ENCODE measurements around the gene GFRA4.
A peak's percentile ranks its signal among the peaks of the same experiment; 100 is the strongest.

GFRA4 gene

DNA sequence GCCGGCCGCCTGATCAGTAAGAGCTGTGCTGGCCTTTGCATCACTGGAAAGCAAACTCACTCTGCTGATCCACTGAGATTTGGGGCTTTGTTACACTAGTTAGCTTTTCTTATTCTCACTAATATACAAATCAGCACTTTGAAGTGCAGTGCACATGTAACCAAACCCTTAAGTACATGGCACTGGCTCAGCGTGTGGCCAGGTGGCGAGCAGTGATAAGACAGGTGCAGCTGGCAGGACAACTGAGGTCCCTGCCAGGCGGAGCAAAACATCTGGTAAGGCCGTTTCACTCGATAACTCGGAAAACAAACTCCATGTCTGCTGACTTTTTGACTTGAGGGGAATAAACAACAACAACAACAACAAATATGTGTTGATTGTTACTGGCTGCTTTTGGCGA is 11.0 kb downstream of the GFRA4 start:
- TF ChIP-seq EZH2phosphoT487 (IDR thresholded peaks at IDR 0.05; ENCODE audit: low read length) (no peak), EZH2 (optimal IDR thresholded peaks at IDR 0.05; ENCODE audit: low read depth, low read length) (no peak)
- TF ChIP-seq, protein P1, sequence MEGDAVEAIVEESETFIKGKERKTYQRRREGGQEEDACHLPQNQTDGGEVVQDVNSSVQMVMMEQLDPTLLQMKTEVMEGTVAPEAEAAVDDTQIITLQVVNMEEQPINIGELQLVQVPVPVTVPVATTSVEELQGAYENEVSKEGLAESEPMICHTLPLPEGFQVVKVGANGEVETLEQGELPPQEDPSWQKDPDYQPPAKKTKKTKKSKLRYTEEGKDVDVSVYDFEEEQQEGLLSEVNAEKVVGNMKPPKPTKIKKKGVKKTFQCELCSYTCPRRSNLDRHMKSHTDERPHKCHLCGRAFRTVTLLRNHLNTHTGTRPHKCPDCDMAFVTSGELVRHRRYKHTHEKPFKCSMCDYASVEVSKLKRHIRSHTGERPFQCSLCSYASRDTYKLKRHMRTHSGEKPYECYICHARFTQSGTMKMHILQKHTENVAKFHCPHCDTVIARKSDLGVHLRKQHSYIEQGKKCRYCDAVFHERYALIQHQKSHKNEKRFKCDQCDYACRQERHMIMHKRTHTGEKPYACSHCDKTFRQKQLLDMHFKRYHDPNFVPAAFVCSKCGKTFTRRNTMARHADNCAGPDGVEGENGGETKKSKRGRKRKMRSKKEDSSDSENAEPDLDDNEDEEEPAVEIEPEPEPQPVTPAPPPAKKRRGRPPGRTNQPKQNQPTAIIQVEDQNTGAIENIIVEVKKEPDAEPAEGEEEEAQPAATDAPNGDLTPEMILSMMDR (IDR thresholded peaks at IDR 0.05; ENCODE audit: low read length), result peak; percentile 6; the same call in 1 of the 2 replicates
- Histone ChIP-seq H3F3A (ENCODE audit: insufficient read depth, low read length) (peaks cover 21% of the 10 kb centered on the region), H3K36me3 (replicated peaks; ENCODE audit: insufficient read depth, low read length) (no peaks in the 10 kb centered on the region), H3K79me2 (ENCODE audit: low read length) (no peaks in the 10 kb centered on the region), H3K27ac (ENCODE audit: low read length) (peak overlapping the region; percentile 84; the same call in 1 of the 2 replicates), H3K4me1 (ENCODE audit: low read length) (peaks cover 33% of the 10 kb centered on the region), H2AFZ (ENCODE audit: low read length) (no peak overlapping the region), H3K9ac (ENCODE audit: low read length) (no peak overlapping the region), H4K20me1 (ENCODE audit: insufficient read depth, low read length) (no peaks in the 10 kb centered on the region), H3K27me3 (replicated peaks; ENCODE audit: insufficient read depth, low read length) (no peaks in the 10 kb centered on the region), H3K9me3 (replicated peaks; ENCODE audit: insufficient read depth, low read length) (no peaks in the 10 kb centered on the region), H3K4me2 (ENCODE audit: low read depth, low read length) (no peak overlapping the region; the same call in 1 of the 2 replicates), H3K9me2 (replicated peaks; ENCODE audit: insufficient read depth, low read length) (no peaks in the 10 kb centered on the region), H3K4me3 (ENCODE audit: low read length) (no peak overlapping the region)
- peak; percentile 86 for DNase-seq

DNA sequence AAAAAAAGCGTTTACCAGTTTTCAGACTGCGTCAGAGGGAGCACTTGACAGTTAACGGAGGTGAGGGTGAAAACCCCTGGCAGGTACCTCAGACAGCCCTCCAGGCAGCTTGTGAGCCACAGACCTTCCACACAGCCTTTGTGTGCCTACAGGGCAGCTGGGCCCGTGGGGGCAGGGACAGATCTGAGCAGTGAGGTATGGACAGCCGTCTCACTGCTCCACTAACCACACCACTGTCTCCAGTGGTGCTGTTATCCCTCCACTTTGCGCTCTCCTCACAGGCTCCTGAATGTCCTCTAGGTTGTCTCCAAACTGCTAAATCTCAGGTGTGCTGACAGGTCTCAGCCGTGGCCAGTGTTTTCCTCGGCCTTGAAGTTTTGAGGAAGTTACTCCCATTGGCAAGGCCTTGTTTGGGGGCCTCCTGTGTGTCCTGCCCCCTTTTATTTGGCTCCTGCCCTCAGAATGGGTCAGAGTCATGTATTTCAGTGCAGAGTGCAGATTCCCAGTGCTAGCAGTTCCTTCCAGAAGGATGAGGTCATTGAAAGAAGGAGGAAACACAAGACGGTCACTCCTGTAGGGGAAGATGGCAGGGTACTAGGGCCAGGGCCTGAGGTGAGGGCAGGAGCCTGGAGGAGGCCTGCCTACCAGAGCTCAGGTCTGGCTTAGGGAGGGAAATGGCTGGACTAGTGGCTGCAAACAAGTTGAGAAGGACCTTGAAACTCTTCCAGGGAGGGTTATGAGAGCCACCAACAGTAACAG is 11.8 kb downstream of the GFRA4 start:
- Histone ChIP-seq H3K9me3 (replicated peaks; ENCODE audit: insufficient read depth, low read length) (no peaks in the 10 kb centered on the region), H4K20me1 (ENCODE audit: insufficient read depth, low read length) (no peaks in the 10 kb centered on the region), H3K9me2 (replicated peaks; ENCODE audit: insufficient read depth, low read length) (no peaks in the 10 kb centered on the region), H3K27me3 (replicated peaks; ENCODE audit: insufficient read depth, low read length) (no peaks in the 10 kb centered on the region), H3F3A (ENCODE audit: insufficient read depth, low read length) (peaks cover 21% of the 10 kb centered on the region), H3K36me3 (replicated peaks; ENCODE audit: insufficient read depth, low read length) (no peaks in the 10 kb centered on the region), H3K79me2 (ENCODE audit: low read length) (no peaks in the 10 kb centered on the region), H3K4me3 (ENCODE audit: low read length) (no peak overlapping the region), H3K4me1 (ENCODE audit: low read length) (peaks cover 33% of the 10 kb centered on the region), H3K27ac (ENCODE audit: low read length) (peak overlapping the region; percentile 84), H2AFZ (ENCODE audit: low read length) (no peak overlapping the region), H3K4me2 (ENCODE audit: low read depth, low read length) (no peak overlapping the region), H3K9ac (ENCODE audit: low read length) (no peak overlapping the region)
- DNase-seq, result peak; percentile 14
- TF ChIP-seq EZH2phosphoT487 (IDR thresholded peaks at IDR 0.05; ENCODE audit: low read length), result no peak
- TF ChIP-seq, protein P1 (IDR thresholded peaks at IDR 0.05; ENCODE audit: low read length), result no peak
- TF ChIP-seq EZH2 (optimal IDR thresholded peaks at IDR 0.05; ENCODE audit: low read depth, low read length), result no peak

DNA sequence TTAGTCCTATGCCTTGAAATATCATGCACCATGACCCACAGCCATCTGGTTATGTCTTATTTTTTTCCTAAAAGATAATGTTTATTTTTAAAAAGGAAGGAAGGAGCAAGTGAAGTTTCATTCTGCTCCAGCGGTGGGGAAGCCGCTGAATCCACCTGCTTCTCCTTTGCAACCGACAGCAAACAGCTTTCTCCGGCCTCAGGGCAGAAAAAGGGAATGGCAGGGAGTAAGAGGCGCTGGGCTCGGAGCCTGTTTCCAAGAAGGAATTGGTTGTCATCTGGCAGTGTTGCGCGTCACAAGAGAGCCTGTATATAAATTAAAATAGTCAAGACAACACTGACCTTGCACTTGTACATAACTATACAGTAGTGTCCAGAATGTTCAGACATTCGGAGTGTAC is 14.2 kb downstream of the GFRA4 start:
- Histone ChIP-seq H2AFZ (ENCODE audit: low read length) (no peak overlapping the region), H3K27me3 (replicated peaks; ENCODE audit: insufficient read depth, low read length) (no peaks in the 10 kb centered on the region), H3K27ac (ENCODE audit: low read length) (no peak overlapping the region), H3K9me3 (replicated peaks; ENCODE audit: insufficient read depth, low read length) (no peaks in the 10 kb centered on the region), H3K4me3 (ENCODE audit: low read length) (no peak overlapping the region), H3F3A (ENCODE audit: insufficient read depth, low read length) (peaks cover 21% of the 10 kb centered on the region), H4K20me1 (ENCODE audit: insufficient read depth, low read length) (no peaks in the 10 kb centered on the region), H3K4me1 (ENCODE audit: low read length) (peaks cover 33% of the 10 kb centered on the region), H3K79me2 (ENCODE audit: low read length) (no peaks in the 10 kb centered on the region), H3K9me2 (replicated peaks; ENCODE audit: insufficient read depth, low read length) (no peaks in the 10 kb centered on the region), H3K9ac (ENCODE audit: low read length) (no peak overlapping the region), H3K4me2 (ENCODE audit: low read depth, low read length) (no peak overlapping the region), H3K36me3 (replicated peaks; ENCODE audit: insufficient read depth, low read length) (no peaks in the 10 kb centered on the region)
- no peak for TF ChIP-seq EZH2 (optimal IDR thresholded peaks at IDR 0.05; ENCODE audit: low read depth, low read length)
- TF ChIP-seq, protein P1 (IDR thresholded peaks at IDR 0.05; ENCODE audit: low read length), result no peak
- TF ChIP-seq EZH2phosphoT487 (IDR thresholded peaks at IDR 0.05; ENCODE audit: low read length), result no peak
- no peak for DNase-seq

All from MM.1S (cell line).